ENCODE measurements around the gene MYL12B.
A peak's percentile ranks its signal among the peaks of the same experiment; 100 is the strongest.

The MYL12B gene

DNA sequence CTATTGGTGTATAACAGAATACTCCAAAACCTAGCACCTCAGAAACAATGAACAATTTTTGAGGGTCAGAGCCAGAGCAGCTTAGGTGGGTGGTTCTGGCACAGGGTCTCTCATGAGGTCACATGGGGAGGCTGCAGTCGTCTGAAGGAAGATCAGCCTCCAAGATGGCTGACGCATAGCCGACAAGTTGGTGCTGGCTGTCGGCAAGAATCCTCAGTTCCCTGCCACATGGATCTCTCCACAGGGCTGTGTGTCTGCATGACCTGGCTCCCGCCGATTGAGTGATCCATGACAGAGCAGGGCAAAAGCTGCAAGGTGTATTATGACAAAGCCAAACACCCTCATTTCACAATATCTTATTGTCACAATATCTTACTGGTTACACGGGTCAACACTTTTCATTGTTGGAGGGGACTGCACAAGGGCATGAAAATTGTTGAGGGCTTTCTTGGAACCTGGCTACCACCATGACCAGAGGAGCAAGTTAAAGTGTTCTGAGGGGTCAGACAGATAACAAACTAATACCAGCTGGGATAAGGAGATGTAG, 4.2 kb downstream of the MYL12B start:
- no peak for ATAC-seq (ENCODE audit: insufficient read depth, low read depth)
- DNase-seq, result no peak
- Histone ChIP-seq H4K20me1 (ENCODE audit: insufficient read depth, low read length) (peaks cover 74% of the 10 kb centered on the region), H3K79me2 (ENCODE audit: insufficient read depth, low read length) (peaks cover 100% of the 10 kb centered on the region), H3K9ac (ENCODE audit: low read depth, low read length) (no peak overlapping the region; the same call in 1 of the 2 replicates), H2AFZ (ENCODE audit: low read depth, low read length) (no peak overlapping the region), H3K9me3 (ENCODE audit: insufficient read depth, low read length, severe bottlenecking) (no peaks in the 10 kb centered on the region), H3K27ac (ENCODE audit: low read length) (no peak overlapping the region), H3K4me1 (ENCODE audit: insufficient read depth, low read length) (peaks cover 36% of the 10 kb centered on the region), H3K27me3 (ENCODE audit: insufficient read depth, low read length, poor library complexity) (no peaks in the 10 kb centered on the region), H3K36me3 (ENCODE audit: insufficient read depth, low read length) (peaks cover 6% of the 10 kb centered on the region; the same call in 1 of the 2 replicates), H3K4me3 (ENCODE audit: low read depth in 1 of 2, low read length in 2 of 2) (no peak overlapping the region), H3K4me2 (ENCODE audit: insufficient read depth, low read length) (peak overlapping the region; percentile 21; the same call in 1 of the 2 replicates)
- TF ChIP-seq, protein P1, sequence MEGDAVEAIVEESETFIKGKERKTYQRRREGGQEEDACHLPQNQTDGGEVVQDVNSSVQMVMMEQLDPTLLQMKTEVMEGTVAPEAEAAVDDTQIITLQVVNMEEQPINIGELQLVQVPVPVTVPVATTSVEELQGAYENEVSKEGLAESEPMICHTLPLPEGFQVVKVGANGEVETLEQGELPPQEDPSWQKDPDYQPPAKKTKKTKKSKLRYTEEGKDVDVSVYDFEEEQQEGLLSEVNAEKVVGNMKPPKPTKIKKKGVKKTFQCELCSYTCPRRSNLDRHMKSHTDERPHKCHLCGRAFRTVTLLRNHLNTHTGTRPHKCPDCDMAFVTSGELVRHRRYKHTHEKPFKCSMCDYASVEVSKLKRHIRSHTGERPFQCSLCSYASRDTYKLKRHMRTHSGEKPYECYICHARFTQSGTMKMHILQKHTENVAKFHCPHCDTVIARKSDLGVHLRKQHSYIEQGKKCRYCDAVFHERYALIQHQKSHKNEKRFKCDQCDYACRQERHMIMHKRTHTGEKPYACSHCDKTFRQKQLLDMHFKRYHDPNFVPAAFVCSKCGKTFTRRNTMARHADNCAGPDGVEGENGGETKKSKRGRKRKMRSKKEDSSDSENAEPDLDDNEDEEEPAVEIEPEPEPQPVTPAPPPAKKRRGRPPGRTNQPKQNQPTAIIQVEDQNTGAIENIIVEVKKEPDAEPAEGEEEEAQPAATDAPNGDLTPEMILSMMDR (IDR thresholded peaks at IDR 0.05; ENCODE audit: borderline replicate concordance, extremely low read depth, low read length, poor library complexity, severe bottlenecking), result no peak
- TF ChIP-seq EZH2 (IDR thresholded peaks at IDR 0.05; ENCODE audit: borderline replicate concordance, low read depth, low read length, severe bottlenecking), result no peak

DNA sequence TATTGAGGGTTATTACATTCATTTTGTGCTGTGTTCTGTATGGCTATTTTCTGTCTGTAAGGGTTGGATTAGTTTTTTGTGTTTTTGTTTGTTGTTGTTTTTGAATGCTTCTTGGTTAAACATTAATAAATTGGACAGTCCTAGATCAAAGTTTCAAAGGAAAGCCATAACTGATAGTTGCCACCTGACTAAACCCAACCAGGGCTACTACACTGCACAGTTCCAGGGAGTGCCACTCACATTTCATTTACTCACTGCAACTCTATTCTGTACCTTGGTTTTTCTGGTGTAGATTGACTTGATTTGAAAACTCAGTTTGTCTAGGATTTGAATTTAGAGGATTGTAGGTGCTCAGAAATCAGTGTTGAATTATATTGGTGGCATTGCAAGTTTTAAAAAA, 6.4 kb downstream of the MYL12B start:
- Histone ChIP-seq H3K9me3 (ENCODE audit: insufficient read depth, low read length, severe bottlenecking) (no peaks in the 10 kb centered on the region), H3K4me1 (ENCODE audit: insufficient read depth, low read length) (peaks cover 30% of the 10 kb centered on the region), H3K4me2 (ENCODE audit: insufficient read depth, low read length) (no peak overlapping the region), H3K79me2 (ENCODE audit: insufficient read depth, low read length) (peaks cover 100% of the 10 kb centered on the region), H3K27me3 (ENCODE audit: insufficient read depth, low read length, poor library complexity) (no peaks in the 10 kb centered on the region), H3K27ac (ENCODE audit: low read length) (no peak overlapping the region), H4K20me1 (ENCODE audit: insufficient read depth, low read length) (peaks cover 76% of the 10 kb centered on the region), H3K9ac (ENCODE audit: low read depth, low read length) (no peak overlapping the region), H3K36me3 (ENCODE audit: insufficient read depth, low read length) (peaks cover 10% of the 10 kb centered on the region), H2AFZ (ENCODE audit: low read depth, low read length) (no peak overlapping the region), H3K4me3 (ENCODE audit: low read depth in 1 of 2, low read length in 2 of 2) (no peak overlapping the region)
- TF ChIP-seq, protein P1 (IDR thresholded peaks at IDR 0.05; ENCODE audit: borderline replicate concordance, extremely low read depth, low read length, poor library complexity, severe bottlenecking), result no peak
- no peak for TF ChIP-seq EZH2 (IDR thresholded peaks at IDR 0.05; ENCODE audit: borderline replicate concordance, low read depth, low read length, severe bottlenecking)
- no peak for ATAC-seq (ENCODE audit: insufficient read depth, low read depth)
- no peak for DNase-seq

DNA sequence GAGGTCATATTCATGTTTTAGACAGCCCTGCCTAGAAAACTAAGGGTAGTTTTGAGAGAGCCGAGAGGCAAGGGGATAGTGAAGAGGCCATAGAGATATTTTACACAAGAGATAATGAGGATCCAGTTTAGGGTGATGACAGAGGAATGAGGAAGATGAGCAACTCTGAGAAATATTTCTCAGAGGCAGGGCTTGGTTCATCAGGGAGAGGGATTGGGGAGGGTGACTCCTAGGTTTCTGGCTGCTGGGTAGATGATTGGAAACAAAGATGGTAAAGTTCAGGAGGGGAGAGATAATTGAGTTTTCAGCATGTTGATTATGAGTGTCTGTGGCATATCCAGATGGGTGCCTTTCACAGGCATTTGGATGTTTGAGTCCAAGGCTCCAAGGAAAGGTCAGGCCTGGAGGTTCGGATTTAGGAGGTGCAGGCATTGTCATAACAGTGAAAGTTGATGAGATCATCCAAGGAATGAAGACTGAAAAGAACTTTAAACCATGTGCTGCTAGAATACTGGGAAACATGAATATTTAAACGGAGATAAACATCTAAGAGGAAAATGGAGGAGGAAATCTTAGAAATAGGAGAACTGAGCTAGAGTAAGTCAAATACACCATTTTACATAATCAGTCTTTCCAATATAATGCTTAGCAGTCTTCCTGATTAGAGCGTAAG, 7.4 kb downstream of the MYL12B start:
- H3K27ac ChIP-seq (ENCODE audit: low read length), result no peak overlapping the region
- ATAC-seq (ENCODE audit: insufficient read depth, low read depth) (no peak), DNase-seq (no peak)
- H3K9ac ChIP-seq (ENCODE audit: low read depth, low read length), result no peak overlapping the region
- TF ChIP-seq, protein P1 (IDR thresholded peaks at IDR 0.05; ENCODE audit: borderline replicate concordance, extremely low read depth, low read length, poor library complexity, severe bottlenecking), result no peak
- TF ChIP-seq EZH2 (IDR thresholded peaks at IDR 0.05; ENCODE audit: borderline replicate concordance, low read depth, low read length, severe bottlenecking), result no peak
- no peak overlapping the region for H3K4me3 ChIP-seq (ENCODE audit: low read depth in 1 of 2, low read length in 2 of 2)
- H2AFZ ChIP-seq (ENCODE audit: low read depth, low read length), result no peak overlapping the region
- no peak overlapping the region for H3K4me2 ChIP-seq (ENCODE audit: insufficient read depth, low read length)
- no peaks in the 10 kb centered on the region for H3K27me3 ChIP-seq (ENCODE audit: insufficient read depth, low read length, poor library complexity)
- no peaks in the 10 kb centered on the region for H3K9me3 ChIP-seq (ENCODE audit: insufficient read depth, low read length, severe bottlenecking)
- H3K79me2 ChIP-seq (ENCODE audit: insufficient read depth, low read length), result peaks cover 93% of the 10 kb centered on the region
- H3K36me3 ChIP-seq (ENCODE audit: insufficient read depth, low read length), result peaks cover 21% of the 10 kb centered on the region
- peaks cover 69% of the 10 kb centered on the region for H4K20me1 ChIP-seq (ENCODE audit: insufficient read depth, low read length)
- H3K4me1 ChIP-seq (ENCODE audit: insufficient read depth, low read length), result peaks cover 20% of the 10 kb centered on the region
